ENCODE measurements around the gene CUL1.

DNA sequence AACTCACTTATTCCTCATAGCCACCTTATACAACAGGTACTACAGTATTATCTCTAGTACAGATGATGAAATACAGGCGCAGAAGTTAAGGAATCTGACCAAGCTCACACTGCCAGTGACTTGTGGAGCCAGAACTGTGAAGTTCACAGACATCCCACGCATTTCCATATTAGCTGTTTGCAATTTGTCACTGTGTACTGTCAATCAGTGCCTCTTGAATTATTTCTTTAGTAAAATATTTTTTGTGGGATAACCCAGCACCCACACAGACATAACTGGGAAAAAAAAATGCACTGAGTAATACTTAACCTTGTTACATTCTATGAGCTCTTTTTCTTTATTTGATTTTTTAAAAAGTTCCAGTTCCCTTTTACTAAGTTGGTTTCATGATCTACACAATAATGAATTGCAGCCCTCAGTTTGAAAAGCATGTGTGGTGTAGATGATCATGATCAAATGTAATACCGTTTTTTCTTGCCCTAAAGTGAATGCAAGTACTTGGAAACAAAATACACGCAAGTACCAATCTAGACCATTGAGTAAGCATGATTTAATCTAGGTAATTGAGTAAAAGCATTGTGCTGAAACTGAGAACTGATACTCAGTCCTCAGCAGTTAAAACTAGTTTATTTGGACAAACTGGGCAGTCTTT lies 14.1 kb downstream of the CUL1 start:
- TF ChIP-seq CTCF (IDR thresholded peaks at IDR 0.05) (no peak), ZFX (IDR thresholded peaks at IDR 0.05; ENCODE audit: borderline replicate concordance) (no peak)
